NCI-H1105 treated with DMSO at 0.1 percent for 48 hours (cell line): ENCODE data around the gene KDM4B.
"Not testable (repeated sequence)": the region's sequence is repeated elsewhere in the genome, so short reads cannot be mapped to it uniquely, and the experiment has no call there.

ENCODE experiments used
- DNase-seq: peaks from one replicate; lab custom pipeline; 2025; lab: John Stamatoyannopoulos, UW

Gene KDM4B

DNA sequence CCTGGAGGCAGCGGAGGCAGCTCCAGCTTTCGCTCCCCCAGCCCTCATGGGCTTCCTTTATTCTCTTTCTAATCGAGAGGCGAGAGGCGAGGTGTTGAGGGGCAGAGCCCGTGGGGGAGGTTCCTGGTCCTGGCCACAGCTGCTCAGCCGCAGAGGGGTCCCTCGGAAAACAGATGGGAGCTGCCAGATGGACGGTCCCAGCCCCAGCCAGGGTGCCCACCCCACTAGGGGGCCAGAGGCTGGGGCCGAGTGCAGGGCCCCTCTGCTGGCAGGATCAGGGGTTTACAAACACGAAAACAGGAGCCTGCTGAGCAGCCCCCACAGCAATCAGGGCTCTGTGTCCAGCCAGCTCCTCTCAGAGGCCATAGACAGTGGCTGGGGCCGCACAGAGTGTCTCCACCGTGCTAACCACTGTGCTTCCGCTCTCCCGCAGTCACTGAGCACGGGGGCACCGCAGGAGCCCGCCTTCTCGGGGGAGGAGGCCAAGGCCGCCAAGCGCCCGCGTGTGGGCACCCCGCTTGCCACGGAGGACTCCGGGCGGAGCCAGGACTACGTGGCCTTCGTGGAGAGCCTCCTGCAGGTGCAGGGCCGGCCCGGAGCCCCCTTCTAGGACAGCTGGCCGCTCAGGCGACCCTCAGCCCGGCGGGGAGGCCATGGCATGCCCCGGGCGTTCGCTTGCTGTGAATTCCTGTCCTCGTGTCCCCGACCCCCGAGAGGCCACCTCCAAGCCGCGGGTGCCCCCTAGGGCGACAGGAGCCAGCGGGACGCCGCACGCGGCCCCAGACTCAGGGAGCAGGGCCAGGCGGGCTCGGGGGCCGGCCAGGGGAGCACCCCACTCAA is 182.2 kb downstream of the KDM4B start:
- DNase-seq = no peak

DNA sequence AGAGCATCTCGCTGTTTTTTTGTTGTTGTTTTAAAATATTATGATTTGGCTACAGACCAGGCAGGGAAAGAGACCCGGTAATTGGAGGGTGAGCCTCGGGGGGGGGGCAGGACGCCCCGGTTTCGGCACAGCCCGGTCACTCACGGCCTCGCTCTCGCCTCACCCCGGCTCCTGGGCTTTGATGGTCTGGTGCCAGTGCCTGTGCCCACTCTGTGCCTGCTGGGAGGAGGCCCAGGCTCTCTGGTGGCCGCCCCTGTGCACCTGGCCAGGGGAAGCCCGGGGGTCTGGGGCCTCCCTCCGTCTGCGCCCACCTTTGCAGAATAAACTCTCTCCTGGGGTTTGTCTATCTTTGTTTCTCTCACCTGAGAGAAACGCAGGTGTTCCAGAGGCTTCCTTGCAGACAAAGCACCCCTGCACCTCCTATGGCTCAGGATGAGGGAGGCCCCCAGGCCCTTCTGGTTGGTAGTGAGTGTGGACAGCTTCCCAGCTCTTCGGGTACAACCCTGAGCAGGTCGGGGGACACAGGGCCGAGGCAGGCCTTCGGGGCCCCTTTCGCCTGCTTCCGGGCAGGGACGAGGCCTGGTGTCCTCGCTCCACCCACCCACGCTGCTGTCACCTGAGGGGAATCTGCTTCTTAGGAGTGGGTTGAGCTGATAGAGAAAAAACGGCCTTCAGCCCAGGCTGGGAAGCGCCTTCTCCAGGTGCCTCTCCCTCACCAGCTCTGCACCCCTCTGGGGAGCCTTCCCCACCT is 183.3 kb downstream of the KDM4B start:
- DNase-seq = no peak

- no peak for DNase-seq
These were observed 184.0 kb downstream of the KDM4B start for GRCh38 chr19:5152767-5153532.

- DNase-seq = no peak
These were observed 184.8 kb downstream of the KDM4B start for GRCh38 chr19:5153601-5154128.

DNA sequence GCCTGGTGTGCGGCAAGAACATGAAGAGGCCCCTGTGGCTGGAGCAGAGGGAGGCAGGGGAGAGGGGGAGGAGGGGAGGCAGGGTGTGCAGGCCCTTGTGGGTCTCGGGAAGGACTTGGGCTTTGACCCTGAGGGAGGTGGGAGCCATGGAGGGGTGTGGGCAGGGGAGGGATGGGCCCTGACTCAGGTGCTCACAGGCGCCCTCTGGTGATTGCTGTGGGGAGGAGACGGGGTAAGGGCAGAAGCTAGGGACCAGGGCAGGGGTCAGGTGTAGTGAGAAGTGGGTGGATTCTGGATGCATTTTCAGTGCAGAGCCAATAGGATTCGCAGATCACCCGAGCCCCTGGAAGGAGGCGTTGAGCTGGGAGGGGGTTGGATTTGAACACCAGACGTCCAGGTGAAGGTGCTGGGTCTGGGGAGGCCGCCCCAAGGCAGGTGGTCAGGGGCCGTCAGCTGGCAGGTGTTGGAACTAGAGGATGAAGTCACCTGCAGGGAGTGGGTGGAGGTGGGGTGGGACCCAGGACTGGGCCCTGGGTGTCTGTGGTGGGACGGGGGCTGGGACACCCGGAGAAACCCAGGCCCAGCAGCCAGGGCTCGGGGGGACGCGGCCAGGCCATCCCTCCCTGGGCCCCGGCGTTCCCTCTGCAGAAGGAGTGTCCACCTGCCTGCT is 185.4 kb downstream of the KDM4B start:
- no peak for DNase-seq

- no peak for DNase-seq
These were observed 186.0 kb downstream of the KDM4B start for GRCh38 chr19:5154799-5155426.

DNA sequence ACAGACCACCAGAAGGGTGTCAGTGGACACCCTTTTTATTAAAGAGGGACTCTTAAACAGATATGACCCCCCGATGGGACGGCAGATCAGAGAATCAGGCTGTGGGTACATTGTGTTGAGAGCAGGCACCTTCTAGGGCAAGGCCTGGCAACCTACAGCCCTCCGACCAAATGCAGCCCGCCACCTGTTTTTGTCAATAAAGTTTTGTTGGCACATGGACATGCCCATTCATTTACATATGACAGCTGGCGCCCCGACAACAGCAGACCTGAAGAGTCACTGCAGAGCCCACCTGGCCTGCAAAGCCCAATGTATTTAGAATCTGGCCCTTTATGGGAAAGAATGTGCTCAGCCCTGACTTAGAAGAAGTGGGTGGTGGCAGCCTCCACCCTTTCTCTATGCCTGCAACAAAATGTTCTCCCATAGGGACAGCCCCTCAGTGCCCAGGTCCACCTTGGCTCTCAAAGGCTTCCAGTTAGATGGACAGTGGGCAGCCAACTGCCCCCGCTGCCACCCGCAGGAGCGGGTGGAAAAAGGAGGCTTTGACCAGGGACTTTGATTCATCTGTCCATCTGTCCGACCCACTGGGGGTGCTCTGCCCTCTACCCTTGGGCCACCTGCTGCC is 186.8 kb downstream of the KDM4B start:
- DNase-seq = no peak

DNA sequence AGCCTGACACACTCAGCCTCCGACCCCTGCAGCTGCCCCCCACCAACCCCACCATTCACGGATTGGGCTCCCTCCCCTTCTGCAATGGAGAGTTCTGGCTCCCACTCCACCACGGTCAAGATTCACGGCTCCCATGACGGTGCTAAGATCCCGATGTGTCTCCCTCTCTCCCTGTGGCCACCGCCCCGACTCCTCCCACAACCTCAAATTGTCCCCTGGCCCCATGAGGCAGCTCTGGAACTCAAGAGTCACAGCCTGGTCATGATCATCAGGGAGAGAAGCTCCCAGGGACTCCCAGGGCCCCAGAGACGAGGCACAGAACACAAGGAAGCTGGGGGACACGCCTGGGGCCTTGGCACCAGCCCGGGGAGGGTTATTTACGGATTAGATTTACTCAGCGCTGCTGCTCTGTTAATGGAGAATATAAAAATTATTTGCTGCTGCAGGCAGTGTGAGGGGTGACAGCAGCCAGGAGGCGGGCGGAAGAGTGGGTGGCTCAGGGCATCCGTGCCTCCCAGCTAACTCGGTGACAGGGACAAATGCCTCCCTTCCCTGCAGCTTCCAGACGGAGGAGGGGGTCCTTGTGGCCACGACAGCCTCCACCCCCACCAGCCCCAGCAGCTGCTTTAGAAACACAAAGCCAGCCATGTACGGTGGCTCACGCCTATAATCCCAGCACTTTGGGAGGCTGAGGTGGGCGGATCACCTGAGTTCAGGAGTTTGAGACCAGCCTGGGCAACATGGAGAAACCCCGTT is 187.5 kb downstream of the KDM4B start:
- no peak for DNase-seq

GRCh38 chr19:5157186-5157585 is 188.3 kb downstream of the KDM4B start:
- DNase-seq = no peak

DNA sequence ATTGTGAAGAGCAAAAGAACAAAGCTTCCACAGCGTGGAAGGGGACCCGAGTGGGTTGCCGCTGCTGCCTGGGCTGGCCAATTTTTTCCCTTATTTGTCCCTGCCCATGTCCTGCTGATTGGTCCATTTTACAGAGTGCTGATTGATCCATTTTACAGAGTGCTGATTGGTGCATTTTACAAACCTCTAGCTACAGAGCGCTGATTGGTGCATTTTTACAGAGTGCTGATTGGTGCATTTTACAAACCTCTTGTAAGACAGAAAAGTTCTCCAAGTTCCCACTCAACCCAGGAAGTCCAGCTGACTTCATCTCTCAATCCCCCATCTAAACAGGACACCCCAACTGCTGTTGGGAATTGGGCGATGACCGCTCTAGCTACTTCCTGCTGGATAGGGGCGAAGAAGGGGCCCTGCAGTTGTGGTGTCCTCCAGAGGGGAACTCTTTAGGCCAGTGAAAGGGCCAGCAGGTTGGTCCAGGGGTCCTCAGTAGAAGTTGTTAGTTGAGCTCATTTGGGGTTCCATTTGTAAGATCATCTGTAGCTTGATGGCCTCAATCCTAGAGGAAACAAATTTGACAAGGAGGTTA is 189.7 kb downstream of the KDM4B start:
- not testable (repeated sequence) for DNase-seq

DNA sequence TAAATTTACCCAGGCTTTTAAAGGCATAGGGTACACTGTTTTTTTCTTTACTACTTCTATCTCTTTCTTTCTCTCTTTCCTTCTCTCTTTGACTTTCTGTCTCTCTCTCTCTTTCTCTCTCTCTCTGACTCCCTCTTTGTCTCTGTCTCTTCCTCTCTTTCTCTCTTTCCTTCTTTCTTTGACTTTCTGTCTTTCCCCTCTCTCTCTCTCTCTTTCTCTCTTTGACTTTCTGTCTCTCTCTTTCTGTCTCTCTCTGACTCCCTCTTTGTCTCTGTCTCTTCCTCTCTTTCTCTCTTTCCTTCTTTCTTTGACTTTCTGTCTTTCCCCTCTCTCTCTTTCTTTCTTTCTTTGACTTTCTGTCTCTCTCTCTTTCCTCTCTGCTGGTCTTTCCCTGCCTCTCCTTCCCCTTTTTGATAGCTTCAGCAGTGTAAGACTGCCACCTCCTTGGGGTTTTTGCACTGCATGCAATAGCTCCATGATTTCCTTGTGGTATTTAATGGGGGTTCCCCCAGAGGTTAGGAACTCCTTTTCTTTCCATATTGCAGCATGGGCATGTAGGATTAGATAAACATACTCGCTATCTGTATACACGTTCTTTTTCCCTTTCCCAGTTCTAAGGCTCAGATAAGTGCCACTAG is 191.4 kb downstream of the KDM4B start:
- DNase-seq = not testable (repeated sequence)

- not testable (repeated sequence) for DNase-seq
These were observed 196.2 kb downstream of the KDM4B start for GRCh38 chr19:5164845-5165696.

DNA sequence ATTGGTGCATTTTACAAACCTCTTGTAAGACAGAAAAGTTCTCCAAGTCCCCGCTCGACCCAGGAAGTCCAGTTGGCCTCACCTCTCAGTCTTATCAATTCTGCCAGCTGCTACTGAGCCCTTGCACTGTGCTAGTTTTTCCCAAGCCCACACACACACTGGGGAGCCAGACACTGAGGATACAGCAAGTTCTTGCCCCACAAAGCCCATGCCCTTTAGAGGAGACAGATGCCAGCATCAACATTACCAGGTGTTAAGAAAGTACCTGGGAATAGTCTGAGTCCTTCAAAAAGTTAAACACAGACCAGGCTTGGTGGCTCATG is 196.7 kb downstream of the KDM4B start:
- DNase-seq = no peak

GRCh38 chr19:5166262-5166661 is 197.3 kb downstream of the KDM4B start:
- DNase-seq = no peak

- DNase-seq = no peak
These were observed 201.4 kb downstream of the KDM4B start for GRCh38 chr19:5170329-5170745.

DNA sequence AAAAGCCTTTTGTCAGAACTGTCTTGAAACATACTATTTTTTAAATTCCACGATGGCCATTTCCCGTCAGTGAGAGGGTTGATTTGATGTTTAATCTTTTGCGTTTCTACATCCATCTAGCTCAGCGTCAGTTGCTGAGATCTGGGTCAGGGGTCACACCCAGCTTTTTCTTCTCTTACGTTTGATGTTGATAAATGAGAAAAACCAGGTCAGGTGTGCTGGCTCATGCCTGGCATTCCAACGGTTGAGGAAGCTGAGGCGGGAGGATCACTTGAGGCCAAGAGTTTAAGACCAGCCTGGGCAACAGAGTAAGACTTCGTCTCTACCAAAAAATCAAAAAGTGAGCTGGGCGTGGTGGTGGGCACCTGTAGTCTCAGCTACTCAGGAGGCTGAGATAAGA is 202.8 kb downstream of the KDM4B start:
- DNase-seq = no peak

GRCh38 chr19:5172859-5173630 is 204.1 kb downstream of the KDM4B start:
- DNase-seq = no peak

- DNase-seq = no peak
These were observed 205.1 kb downstream of the KDM4B start for GRCh38 chr19:5173993-5174392.
